Coronary artery (tissue), 2 donors: ENCODE results near the gene PTH1R.

ENCODE experiments used
- DNase-seq: peaks from one replicate; pipeline ENCODE4 v3.0.0-alpha.2; 2017; ENCODE audit warnings: low spot score
- H3K27ac ChIP-seq, 2 donors: fragments of 200-600 bp; sonication (generic); one replicate each; pipeline ENCODE4 v1.5.1; 2016 to 2019
- H3K4me3 ChIP-seq: fragments of 200-600 bp; sonication (generic); 2 replicates; pipeline ENCODE4 v1.5.1; 2016; ENCODE audit warnings: mild to moderate bottlenecking, moderate library complexity
- TF ChIP-seq, protein P1 (sequence below): fragments of 200-600 bp; sonication (generic); IDR thresholded peaks from one replicate; pipeline ENCODE4 v1.5.1; 2019; ENCODE audit warnings: antibody characterized with exemption

The PTH1R gene

DNA sequence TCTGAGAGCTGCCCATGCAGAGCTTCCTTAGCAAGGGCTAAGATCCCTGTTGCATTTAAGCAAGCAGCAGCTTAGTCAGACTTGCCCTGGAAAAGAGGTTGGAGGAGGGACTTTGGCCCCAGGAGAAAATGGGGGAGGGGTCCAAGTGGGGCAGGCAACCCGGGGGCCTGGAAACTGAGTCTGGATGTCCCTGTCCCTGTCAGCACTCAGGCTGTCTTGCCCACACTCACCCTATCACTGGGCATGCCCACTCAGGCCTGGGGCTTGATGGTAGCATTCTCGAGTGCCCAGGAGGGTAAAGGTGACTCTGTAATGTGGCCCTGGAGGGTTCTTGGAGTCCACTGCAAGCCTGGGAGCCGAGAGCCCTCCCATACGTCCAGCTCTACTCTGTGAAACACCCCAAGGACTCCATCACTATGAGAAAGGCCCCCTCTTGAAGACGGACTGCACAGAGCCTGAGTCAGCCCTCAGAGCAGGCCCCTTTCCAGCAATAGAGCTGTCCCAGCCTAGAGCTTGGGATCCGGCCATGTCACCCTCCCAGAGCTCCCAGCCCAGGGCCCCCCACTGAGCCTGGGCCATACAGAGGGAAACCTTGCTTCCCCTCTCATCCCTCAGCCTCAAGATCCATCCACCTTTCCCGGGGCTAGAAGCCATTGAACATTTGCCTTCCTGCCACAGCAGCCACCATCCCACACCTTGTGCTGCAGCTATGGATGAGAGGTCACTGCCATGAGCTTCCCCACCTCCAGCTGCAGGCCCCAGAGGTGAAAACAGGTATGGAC, 27.6 kb upstream of the PTH1R start:
- peak; percentile 70 for DNase-seq
- no peak overlapping the region for H3K27ac ChIP-seq
- TF ChIP-seq, protein P1, sequence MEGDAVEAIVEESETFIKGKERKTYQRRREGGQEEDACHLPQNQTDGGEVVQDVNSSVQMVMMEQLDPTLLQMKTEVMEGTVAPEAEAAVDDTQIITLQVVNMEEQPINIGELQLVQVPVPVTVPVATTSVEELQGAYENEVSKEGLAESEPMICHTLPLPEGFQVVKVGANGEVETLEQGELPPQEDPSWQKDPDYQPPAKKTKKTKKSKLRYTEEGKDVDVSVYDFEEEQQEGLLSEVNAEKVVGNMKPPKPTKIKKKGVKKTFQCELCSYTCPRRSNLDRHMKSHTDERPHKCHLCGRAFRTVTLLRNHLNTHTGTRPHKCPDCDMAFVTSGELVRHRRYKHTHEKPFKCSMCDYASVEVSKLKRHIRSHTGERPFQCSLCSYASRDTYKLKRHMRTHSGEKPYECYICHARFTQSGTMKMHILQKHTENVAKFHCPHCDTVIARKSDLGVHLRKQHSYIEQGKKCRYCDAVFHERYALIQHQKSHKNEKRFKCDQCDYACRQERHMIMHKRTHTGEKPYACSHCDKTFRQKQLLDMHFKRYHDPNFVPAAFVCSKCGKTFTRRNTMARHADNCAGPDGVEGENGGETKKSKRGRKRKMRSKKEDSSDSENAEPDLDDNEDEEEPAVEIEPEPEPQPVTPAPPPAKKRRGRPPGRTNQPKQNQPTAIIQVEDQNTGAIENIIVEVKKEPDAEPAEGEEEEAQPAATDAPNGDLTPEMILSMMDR, result no peak
- no peak overlapping the region for H3K4me3 ChIP-seq

DNA sequence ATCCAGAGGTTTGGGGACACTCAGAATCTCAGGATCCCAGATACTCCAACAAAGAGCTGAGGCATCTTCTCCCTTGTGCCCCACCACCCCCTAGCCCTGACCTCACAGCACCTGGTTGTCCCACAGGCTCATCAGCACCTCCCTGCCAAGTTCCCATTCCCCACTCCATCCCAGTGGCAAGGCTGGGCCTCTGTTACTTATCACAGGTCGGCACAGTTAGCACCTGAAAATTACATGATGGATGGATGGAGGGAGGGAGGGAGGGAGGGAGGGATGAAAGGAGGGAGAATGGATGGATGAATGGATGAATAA, 27.1 kb upstream of the PTH1R start:
- Histone ChIP-seq H3K27ac (no peak overlapping the region), H3K4me3 (no peak overlapping the region)
- TF ChIP-seq, protein P1, result no peak
- no peak for DNase-seq

DNA sequence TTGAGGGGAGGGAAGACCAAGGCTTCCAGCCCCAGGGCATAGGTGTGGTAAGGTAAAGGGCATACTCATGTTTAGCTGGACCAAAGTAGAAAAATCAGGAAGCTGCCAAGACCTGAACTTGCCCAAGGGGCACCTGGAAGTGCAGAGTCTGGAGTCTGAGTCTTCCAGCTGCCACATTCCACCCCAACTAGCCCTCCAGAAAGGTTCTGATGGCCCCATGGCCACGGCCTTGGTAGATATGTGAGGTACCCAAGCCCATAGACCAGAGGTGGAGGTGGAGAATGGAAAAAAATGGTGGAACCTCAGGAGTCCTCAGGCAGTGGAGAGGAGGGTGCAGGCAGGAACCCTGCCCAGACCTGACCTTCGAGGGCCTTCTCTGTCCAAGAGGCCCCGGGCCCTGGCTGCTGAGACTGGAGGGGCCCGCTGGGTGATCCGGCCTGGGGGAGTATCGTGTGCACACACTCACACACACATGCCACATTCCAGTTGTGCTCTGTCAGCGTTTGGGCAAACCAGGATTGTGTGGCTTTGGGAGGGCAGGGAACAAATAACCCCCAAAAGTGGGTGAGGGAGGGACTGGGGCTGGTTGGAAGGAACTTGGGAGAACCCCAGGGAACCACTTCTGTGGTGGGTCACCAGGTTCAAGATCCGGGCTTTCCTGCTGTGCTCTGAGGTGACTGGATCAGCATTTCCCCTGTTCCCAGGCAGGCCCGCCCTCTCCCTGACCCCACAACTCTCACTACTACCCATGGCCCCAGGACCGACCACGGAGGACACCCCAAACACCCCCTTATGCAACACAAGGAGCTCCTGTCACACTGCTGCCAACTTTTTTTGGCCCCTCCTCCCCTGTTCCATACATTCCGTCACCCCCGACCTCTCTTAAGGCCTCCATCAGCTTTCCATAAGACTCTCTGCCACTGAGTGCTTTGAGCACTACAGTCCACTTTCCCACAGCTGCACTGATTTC, 25.9 kb upstream of the PTH1R start:
- DNase-seq, result peak; percentile 43
- TF ChIP-seq, protein P1, result no peak
- H3K27ac ChIP-seq, result no peak overlapping the region
- no peak overlapping the region for H3K4me3 ChIP-seq

DNA sequence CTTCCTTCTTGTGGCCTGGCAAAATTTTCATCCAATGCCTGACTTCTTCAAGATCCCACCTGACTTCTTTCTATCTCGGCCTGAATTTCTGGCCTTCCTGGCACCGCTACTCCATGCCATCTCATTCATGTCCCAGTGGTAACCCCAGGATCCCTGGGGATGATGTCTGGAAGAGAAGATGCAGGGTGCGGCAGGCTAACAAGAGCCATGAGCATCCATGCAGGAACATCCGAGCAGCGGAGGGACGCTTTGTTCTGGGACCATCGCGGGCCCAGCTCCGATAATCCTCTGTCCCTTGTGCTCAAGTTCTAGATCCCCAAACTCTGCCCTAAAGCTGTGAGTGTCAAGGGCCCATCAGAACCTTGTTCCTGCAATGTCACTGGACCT, 25.2 kb upstream of the PTH1R start:
- peak; percentile 35 for DNase-seq
- TF ChIP-seq, protein P1, result no peak
- no peak overlapping the region for H3K4me3 ChIP-seq
- H3K27ac ChIP-seq, result no peak overlapping the region

DNA sequence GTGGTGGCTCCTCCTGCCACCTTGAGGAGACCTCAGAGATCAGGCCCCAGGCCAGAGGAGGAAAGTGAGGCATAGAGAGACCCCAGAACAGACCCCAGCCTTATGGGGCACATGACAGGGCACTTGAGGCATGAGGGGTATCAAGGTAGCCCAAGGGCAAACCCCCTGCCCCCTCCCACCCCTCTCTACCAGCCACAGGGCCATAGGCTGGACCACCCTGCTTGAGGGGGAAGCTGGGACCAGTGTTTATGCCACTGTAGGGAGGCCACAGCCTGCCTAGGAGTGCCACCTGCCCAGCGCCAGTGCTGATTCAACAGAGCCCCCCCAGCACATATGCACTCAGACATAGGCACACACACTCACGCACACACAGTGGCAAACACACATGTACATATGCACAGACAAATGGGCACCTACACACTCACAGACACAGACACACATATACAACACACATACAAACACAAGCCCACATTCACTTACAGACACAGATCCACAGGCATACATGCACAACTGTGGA, 24.6 kb upstream of the PTH1R start:
- no peak overlapping the region for H3K27ac ChIP-seq
- TF ChIP-seq, protein P1, result no peak
- no peak overlapping the region for H3K4me3 ChIP-seq
- peak; percentile 31 for DNase-seq

DNA sequence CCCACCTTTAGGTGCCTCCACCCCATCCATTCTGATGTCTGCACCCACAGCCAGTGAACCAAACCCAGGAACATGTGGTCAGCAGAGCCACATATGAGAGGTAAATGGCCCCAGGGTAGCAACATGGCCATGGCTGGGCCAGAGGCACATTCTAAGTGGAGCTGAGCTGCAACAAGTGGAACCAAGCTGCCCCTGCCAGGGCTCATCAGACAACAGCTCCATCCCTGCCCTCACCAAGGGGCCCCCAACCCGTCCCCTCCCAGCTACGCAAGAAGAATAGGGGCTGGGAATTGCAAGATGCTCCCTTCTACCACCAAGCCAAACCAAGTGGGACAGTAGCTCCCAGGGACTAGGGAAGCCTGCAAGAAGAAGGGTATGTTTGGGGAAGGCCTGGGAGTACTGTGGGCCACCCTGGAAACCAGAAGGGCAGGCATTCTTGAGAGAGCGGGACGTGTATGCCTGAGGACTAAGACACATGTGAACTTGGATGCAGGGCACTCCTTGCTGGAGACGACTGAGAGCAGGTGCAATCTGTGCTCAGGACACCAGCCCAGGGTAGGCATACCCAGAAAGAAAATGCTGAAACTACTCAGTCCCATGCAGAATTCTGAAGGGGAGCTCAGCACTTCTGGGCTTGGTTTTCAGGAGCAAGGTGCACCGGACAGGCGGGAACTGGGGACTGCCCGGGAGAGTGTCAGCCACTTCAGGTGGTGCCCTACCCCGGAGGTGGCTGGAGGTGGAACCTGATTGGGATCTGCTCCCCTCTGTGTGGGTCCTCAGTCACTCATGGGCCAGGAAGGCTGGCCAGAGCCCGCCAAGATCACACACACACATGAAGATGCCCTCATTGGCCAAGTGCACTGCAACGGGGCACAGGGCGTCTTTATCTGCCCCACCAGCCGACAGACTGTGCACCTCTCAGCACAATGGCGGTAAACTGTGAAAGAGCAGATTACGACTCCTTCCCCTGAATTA, 23.8 kb upstream of the PTH1R start:
- DNase-seq, result peak; percentile 62
- Histone ChIP-seq H3K27ac (no peak overlapping the region), H3K4me3 (no peak overlapping the region)
- TF ChIP-seq, protein P1, result no peak
